IMR-90 (cell line): ENCODE data around the gene NAA80. TPM values are rescaled to one million over a fixed set of nuclear protein-coding genes. Genes with fewer than 3 reads are reported as not detected.

Experiments
- ELK1 ChIP-seq: fragments of 150-350 bp; IDR thresholded peaks from 2 replicates; pipeline ENCODE4 v1.6.1; 2016; ENCODE audit warnings: low read depth, mild to moderate bottlenecking, low read length, moderate library complexity, borderline replicate concordance
- MAFK ChIP-seq: IDR thresholded peaks from 2 replicates; pipeline ENCODE4 v1.6.1; 2012; ENCODE audit warnings: low read depth, low read length, improper control_type of control experiment
- MAZ ChIP-seq: IDR thresholded peaks from 2 replicates; pipeline ENCODE4 v1.6.1; 2012; ENCODE audit warnings: low read depth, mild to moderate bottlenecking, low read length, improper control_type of control experiment, moderate library complexity, borderline replicate concordance
- POLR2A ChIP-seq: IDR thresholded peaks from 2 replicates; pipeline ENCODE4 v1.6.1; 2012; ENCODE audit warnings: mild to moderate bottlenecking, low read depth, low read length
- RCOR1 ChIP-seq: IDR thresholded peaks from 2 replicates; pipeline ENCODE4 v1.6.1; 2012; ENCODE audit warnings: mild to moderate bottlenecking, low read length, improper control_type of control experiment; ENCODE audit not compliant: insufficient replicate concordance
- polyA plus RNA-seq, 3 experiments: library from polyadenylated mRNA; depleted of rRNA; stranded (reverse); fragments of >200 nt; gene quantifications; 2 replicates each; pipeline ENCODE4 v1.2.3, GENCODE V29; 2012; ENCODE audit warnings: low replicate concordance in 1 of 3
- total RNA-seq: library from RNA; depleted of rRNA; stranded (reverse); fragments of >200 nt; gene quantifications from 2 replicates; pipeline ENCODE4 v1.2.3, GENCODE V29; 2012

The NAA80 gene
- total and polyA plus RNA-seq, 2 of the 4 experiments (the other 2 are of a cell fraction) = 5.0 to 14.4 TPM

DNA sequence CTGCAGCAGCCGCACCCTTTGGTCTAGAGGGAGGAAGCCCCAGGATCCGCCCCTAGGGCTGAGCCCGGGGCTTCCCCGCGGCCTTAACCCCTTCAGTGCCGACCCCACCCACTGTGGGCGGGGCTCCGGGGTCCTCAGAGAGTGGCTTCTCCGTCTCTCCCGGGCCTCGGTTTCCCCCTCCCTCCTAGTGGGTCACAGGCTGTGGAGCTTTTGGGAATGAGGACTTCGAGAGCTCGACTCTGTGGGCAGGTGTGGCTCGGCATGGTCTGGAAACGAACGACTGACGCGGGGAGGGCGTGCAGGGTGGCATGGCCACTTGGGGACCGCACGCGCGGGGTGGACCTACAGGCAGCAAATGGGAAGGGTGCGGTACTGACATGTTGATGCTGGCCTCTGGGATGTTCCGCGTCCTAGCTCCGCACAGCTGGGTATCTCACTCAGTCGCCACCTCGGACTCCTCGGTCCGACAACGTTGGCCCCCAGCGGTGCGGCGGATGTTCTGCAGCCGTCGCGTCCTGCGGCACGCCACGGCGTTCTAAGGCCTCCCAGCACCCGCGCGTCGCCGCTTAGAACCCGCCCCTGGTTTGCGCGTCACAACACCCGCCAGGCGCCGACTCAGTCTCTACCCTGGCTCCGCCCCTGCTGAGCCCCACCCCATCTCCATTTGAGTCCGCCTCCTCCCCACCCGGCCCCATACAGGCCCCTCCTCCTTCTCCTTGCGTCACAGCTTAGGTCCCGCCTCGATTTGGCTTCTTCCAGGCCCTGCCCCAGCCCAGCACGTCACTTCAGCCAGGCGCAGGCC is at the start of gene NAA80, which contains the start of gene HYAL3 (continued):
- peak; percentile 64; the same call in 1 of the 2 replicates for TF ChIP-seq MAZ
- TF ChIP-seq RCOR1 = no peak
- no peak for TF ChIP-seq MAFK
- TF ChIP-seq POLR2A = peak; percentile 92
- TF ChIP-seq ELK1 = no peak
